Activated T-cell treated with anti-CD3 and anti-CD28 coated beads, Interleukin-2, amount 50 U/mL, for 24 hours (primary cell): ENCODE measurements around the gene UBXN1.

Experiments used
- DNase-seq: peaks from one replicate; pipeline ENCODE4 v3.0.0-alpha.2; 2020
- H3K27ac Mint-ChIP-seq: 2 replicates; pipeline ENCODE4 v1.8.0; 2020; ENCODE audit warnings: mild to moderate bottlenecking, mixed read lengths
- H3K27me3 Mint-ChIP-seq: 2 replicates; pipeline ENCODE4 v1.8.0; 2020; ENCODE audit warnings: mixed read lengths
- H3K36me3 Mint-ChIP-seq: 2 replicates; pipeline ENCODE4 v1.8.0; 2020; ENCODE audit warnings: low read depth, mixed read lengths
- H3K4me1 Mint-ChIP-seq: 2 replicates; pipeline ENCODE4 v1.8.0; 2020; ENCODE audit warnings: low read depth, mixed read lengths
- H3K4me3 Mint-ChIP-seq: 2 replicates; pipeline ENCODE4 v1.8.0; 2020; ENCODE audit warnings: mild to moderate bottlenecking, moderate library complexity, mixed read lengths
- H3K9me3 Mint-ChIP-seq: 2 replicates; pipeline ENCODE4 v1.8.0; 2020; ENCODE audit warnings: mixed read lengths

UBXN1 gene

GRCh38 chr11:62678770-62679696 lies at the start of gene UBXN1:
Gene UBXN1 (minus strand): TSS chr11:62679073. CDS start chr11:62678923, 150 bp downstream.
- Mint-ChIP-seq H3K4me1 (peaks cover 40% of the 10 kb centered on the region), H3K36me3 (peaks cover 44% of the 10 kb centered on the region), H3K9me3 (no peaks in the 10 kb centered on the region), H3K27me3 (no peaks in the 10 kb centered on the region), H3K4me3 (peak within 1 kb of the TSS; percentile 92), H3K27ac (peak within 1 kb of the TSS; percentile 95)
- peak; percentile 89 for DNase-seq

- Mint-ChIP-seq H3K4me3 (peak within 1 kb of the TSS; percentile 98), H3K36me3 (peaks cover 69% of the 10 kb centered on the region), H3K4me1 (peaks cover 42% of the 10 kb centered on the region), H3K9me3 (no peaks in the 10 kb centered on the region), H3K27me3 (no peaks in the 10 kb centered on the region), H3K27ac (peak within 1 kb of the TSS; percentile 100)
- peak; percentile 85 for DNase-seq
Observed at GRCh38 chr11:62728171-62728988, 49.5 kb upstream of the UBXN1 start, which contains the start of gene TTC9C. Gene TTC9C (plus strand): TSS chr11:62728486. CDS start chr11:62728849, 363 bp downstream.

- Mint-ChIP-seq H3K36me3 (peaks cover 70% of the 10 kb centered on the region), H3K27ac (peak overlapping the region; percentile 100), H3K4me1 (peaks cover 41% of the 10 kb centered on the region), H3K4me3 (peak overlapping the region; percentile 98), H3K9me3 (no peaks in the 10 kb centered on the region), H3K27me3 (no peaks in the 10 kb centered on the region)
- DNase-seq, result peak; percentile 84
Observed at GRCh38 chr11:62727872-62728170, 48.9 kb upstream of the UBXN1 start.

GRCh38 chr11:62727165-62727871 lies 48.4 kb upstream of the UBXN1 start, which contains the start of gene HNRNPUL2:
Gene HNRNPUL2 (minus strand): TSS chr11:62727457. CDS start chr11:62727156, 301 bp downstream.
- peaks cover 72% of the 10 kb centered on the region for H3K36me3 Mint-ChIP-seq
- H3K9me3 Mint-ChIP-seq, result no peaks in the 10 kb centered on the region
- H3K27me3 Mint-ChIP-seq, result no peaks in the 10 kb centered on the region
- H3K4me3 Mint-ChIP-seq, result peak within 1 kb of the TSS; percentile 98
- peaks cover 44% of the 10 kb centered on the region for H3K4me1 Mint-ChIP-seq
- peak; percentile 98 for DNase-seq
- peak within 1 kb of the TSS; percentile 100 for H3K27ac Mint-ChIP-seq

GRCh38 chr11:62726915-62727164 lies 48.0 kb upstream of the UBXN1 start:
- DNase-seq, result no peak
- Mint-ChIP-seq H3K27ac (peak overlapping the region; percentile 100), H3K4me3 (peak overlapping the region; percentile 98), H3K4me1 (peaks cover 48% of the 10 kb centered on the region), H3K9me3 (no peaks in the 10 kb centered on the region), H3K36me3 (peaks cover 77% of the 10 kb centered on the region), H3K27me3 (no peaks in the 10 kb centered on the region)

- peak; percentile 63 for DNase-seq
- Mint-ChIP-seq H3K4me3 (peak overlapping the region; percentile 98), H3K36me3 (peaks cover 78% of the 10 kb centered on the region), H3K9me3 (no peaks in the 10 kb centered on the region), H3K27ac (peak overlapping the region; percentile 100), H3K27me3 (no peaks in the 10 kb centered on the region), H3K4me1 (peaks cover 51% of the 10 kb centered on the region)
Observed at GRCh38 chr11:62726156-62726914, 47.5 kb upstream of the UBXN1 start.

- Mint-ChIP-seq H3K27me3 (no peaks in the 10 kb centered on the region), H3K4me1 (peaks cover 52% of the 10 kb centered on the region), H3K4me3 (peak overlapping the region; percentile 98), H3K9me3 (no peaks in the 10 kb centered on the region), H3K27ac (peak overlapping the region; percentile 100), H3K36me3 (peaks cover 81% of the 10 kb centered on the region)
- DNase-seq, result no peak
Observed at GRCh38 chr11:62725646-62726045, 46.8 kb upstream of the UBXN1 start.

- peak overlapping the region; percentile 98 for H3K4me3 Mint-ChIP-seq
- no peaks in the 10 kb centered on the region for H3K9me3 Mint-ChIP-seq
- no peaks in the 10 kb centered on the region for H3K27me3 Mint-ChIP-seq
- peaks cover 53% of the 10 kb centered on the region for H3K4me1 Mint-ChIP-seq
- no peak for DNase-seq
- H3K27ac Mint-ChIP-seq, result peak overlapping the region; percentile 100
- peaks cover 89% of the 10 kb centered on the region for H3K36me3 Mint-ChIP-seq
Observed at GRCh38 chr11:62724171-62724570, 45.3 kb upstream of the UBXN1 start.

GRCh38 chr11:62721994-62722393 lies 43.1 kb upstream of the UBXN1 start:
- H3K9me3 Mint-ChIP-seq, result no peaks in the 10 kb centered on the region
- H3K36me3 Mint-ChIP-seq, result peaks cover 97% of the 10 kb centered on the region
- no peak for DNase-seq
- H3K27ac Mint-ChIP-seq, result peak overlapping the region; percentile 74
- no peak overlapping the region for H3K4me3 Mint-ChIP-seq
- H3K4me1 Mint-ChIP-seq, result peaks cover 61% of the 10 kb centered on the region
- no peaks in the 10 kb centered on the region for H3K27me3 Mint-ChIP-seq

- no peak overlapping the region for H3K4me3 Mint-ChIP-seq
- no peak for DNase-seq
Observed at GRCh38 chr11:62719302-62719978, 40.6 kb upstream of the UBXN1 start.

GRCh38 chr11:62716816-62717215 lies 37.9 kb upstream of the UBXN1 start:
- peak overlapping the region; percentile 83 for H3K27ac Mint-ChIP-seq
- H3K36me3 Mint-ChIP-seq, result peaks cover 97% of the 10 kb centered on the region
- H3K9me3 Mint-ChIP-seq, result no peaks in the 10 kb centered on the region
- DNase-seq, result no peak
- peaks cover 63% of the 10 kb centered on the region for H3K4me1 Mint-ChIP-seq
- H3K27me3 Mint-ChIP-seq, result no peaks in the 10 kb centered on the region
- H3K4me3 Mint-ChIP-seq, result no peak overlapping the region

More at GRCh38 chr11:62719302-62719978, 40.6 kb upstream of the UBXN1 start:
- H3K27ac Mint-ChIP-seq, result peak overlapping the region; percentile 77
- H3K4me1 Mint-ChIP-seq, result peaks cover 63% of the 10 kb centered on the region
- H3K27me3 Mint-ChIP-seq, result no peaks in the 10 kb centered on the region
- H3K9me3 Mint-ChIP-seq, result no peaks in the 10 kb centered on the region
- peaks cover 99% of the 10 kb centered on the region for H3K36me3 Mint-ChIP-seq

GRCh38 chr11:62716206-62716605 lies 37.3 kb upstream of the UBXN1 start:
- H3K27me3 Mint-ChIP-seq, result no peaks in the 10 kb centered on the region
- H3K9me3 Mint-ChIP-seq, result no peaks in the 10 kb centered on the region
- H3K27ac Mint-ChIP-seq, result peak overlapping the region; percentile 81
- no peak for DNase-seq
- H3K4me3 Mint-ChIP-seq, result no peak overlapping the region
- peaks cover 57% of the 10 kb centered on the region for H3K4me1 Mint-ChIP-seq
- peaks cover 97% of the 10 kb centered on the region for H3K36me3 Mint-ChIP-seq
